OCI-LY7 (cell line): Measurements from ENCODE around the gene MYOCOS. TPM values are rescaled to one million over a fixed set of nuclear protein-coding genes. Genes with fewer than 3 reads are reported as not detected.

Experiments
- BruUV-seq: library from RNA; stranded (reverse); fragments of 400-500 nt; replicated peaks from 2 replicates; lab custom pipeline; 2021; lab: Mats Ljungman, UMichigan
- CTCF ChIA-PET: fragments of 300-600 bp; sonication (Branson Sonifier 250); formaldehyde crosslinking; loops from one replicate; lab custom pipeline; 2022; ENCODE audit warnings: antibody characterized with exemption; ENCODE audit not compliant: unreplicated experiment; lab: Charles Lee
- POLR2A ChIA-PET: fragments of 300-600 bp; sonication (Branson Sonifier 250); formaldehyde crosslinking; loops from one replicate; lab custom pipeline; 2022; ENCODE audit warnings: antibody characterized with exemption; lab: Charles Lee
- DNase-seq: peaks from one replicate; pipeline ENCODE4 v3.0.0-alpha.2; 2015; ENCODE audit warnings: low spot score
- H2AFZ ChIP-seq: fragments of 200-600 bp; sonication (generic), shearing (Covaris generic); 2 replicates; pipeline ENCODE4 v1.6.1; 2014; ENCODE audit warnings: mild to moderate bottlenecking, antibody characterized with exemption, low read length, moderate library complexity
- H3K27ac ChIP-seq: fragments of 200-600 bp; sonication (generic); 2 replicates; pipeline ENCODE4 v1.5.1; 2014; ENCODE audit warnings: mixed run types, low read depth, mild to moderate bottlenecking, moderate library complexity, low read length, inconsistent platforms; ENCODE audit not compliant: poor library complexity, severe bottlenecking
- H3K36me3 ChIP-seq: fragments of 200-600 bp; sonication (generic); 2 replicates; pipeline ENCODE4 v1.6.1; 2014; ENCODE audit warnings: mild to moderate bottlenecking, antibody characterized with exemption, low read length, moderate library complexity, mixed read lengths; ENCODE audit not compliant: insufficient read depth
- H3K4me1 ChIP-seq: fragments of 200-600 bp; sonication (generic); 2 replicates; pipeline ENCODE4 v1.5.1; 2014; ENCODE audit warnings: mild to moderate bottlenecking, low read length; ENCODE audit not compliant: insufficient read depth, poor library complexity, severe bottlenecking
- H3K4me2 ChIP-seq: fragments of 200-600 bp; sonication (generic); 2 replicates; pipeline ENCODE4 v1.6.1; 2014; ENCODE audit warnings: mild to moderate bottlenecking, low read length
- H3K4me3 ChIP-seq: fragments of 200-600 bp; sonication (generic); 2 replicates; pipeline ENCODE4 v1.5.1; 2014; ENCODE audit warnings: mild to moderate bottlenecking, low read depth, low read length; ENCODE audit not compliant: poor library complexity, severe bottlenecking
- H3K79me2 ChIP-seq: fragments of 200-600 bp; sonication (generic); 2 replicates; pipeline ENCODE4 v1.6.1; 2016; ENCODE audit warnings: low read depth, mild to moderate bottlenecking, low read length, moderate library complexity, mixed read lengths; ENCODE audit not compliant: insufficient read depth
- H3K9me2 ChIP-seq: fragments of 200-600 bp; sonication (generic); 2 replicates; pipeline ENCODE4 v1.6.1; 2016; ENCODE audit warnings: mild to moderate bottlenecking, low read length, mixed read lengths; ENCODE audit not compliant: insufficient read depth
- H3K9me3 ChIP-seq: fragments of 200-600 bp; sonication (generic); 2 replicates; pipeline ENCODE4 v1.6.1; 2014; ENCODE audit warnings: mild to moderate bottlenecking, mixed run types, low read length, mixed read lengths
- H4K20me1 ChIP-seq: fragments of 200-600 bp; sonication (generic); 2 replicates; pipeline ENCODE4 v1.6.1; 2014; ENCODE audit warnings: mild to moderate bottlenecking, antibody characterized with exemption, low read length, moderate library complexity, mixed read lengths; ENCODE audit not compliant: insufficient read depth
- EZH2phosphoT487 ChIP-seq: fragments of 200-600 bp; sonication (generic); IDR thresholded peaks from 2 replicates; pipeline ENCODE4 v1.6.1; 2018; ENCODE audit warnings: low read depth, borderline replicate concordance, mild to moderate bottlenecking, mixed run types, antibody characterized with exemption, low read length, moderate library complexity, mixed read lengths
- intact Hi-C: fragments of 100-400 bp; cut with micrococcal nuclease; formaldehyde crosslinking; loops from one replicate; pipeline ENCODE4 v1.10.0; 2022; ENCODE audit not compliant: unreplicated experiment
- total RNA-seq, 2 experiments: library from RNA; depleted of rRNA in 1 of 2; stranded (reverse); fragments of >200 nt in 1 of 2; shearing (Covaris generic) in 1 of 2; gene quantifications; 2 replicates each; pipeline ENCODE4 v1.2.3, GENCODE V29; 2014 to 2022
- TF ChIP-seq, protein P1 (sequence below): fragments of 200-600 bp; sonication (generic); conservative IDR thresholded peaks from 2 replicates; pipeline ENCODE4 v1.5.1; 2014; ENCODE audit warnings: mild to moderate bottlenecking, antibody characterized with exemption, low read length, moderate library complexity, mixed read lengths

Gene MYOCOS
- total RNA-seq, 2 experiments from 2014 or later: 0.16 to 0.21 TPM

- Histone ChIP-seq H3K4me1 (no peaks in the 10 kb centered on the region), H2AFZ (no peak overlapping the region; the same call in 1 of the 2 replicates), H3K79me2 (no peaks in the 10 kb centered on the region), H3K4me3 (no peak overlapping the region), H3K27ac (no peak overlapping the region), H3K9me3 (no peaks in the 10 kb centered on the region), H3K4me2 (no peak overlapping the region), H4K20me1 (no peaks in the 10 kb centered on the region), H3K36me3 (no peaks in the 10 kb centered on the region), H3K9me2 (no peaks in the 10 kb centered on the region)
- CTCF ChIA-PET: interaction anchor here (0.6 to 1.1 kb wide), 6 partner anchors 10 to 341 kb away, joined by 3 to 4 read pairs (median 3); partner anchors contain the start of genes DNM3 and PRRC2C
- TF ChIP-seq, protein P1, sequence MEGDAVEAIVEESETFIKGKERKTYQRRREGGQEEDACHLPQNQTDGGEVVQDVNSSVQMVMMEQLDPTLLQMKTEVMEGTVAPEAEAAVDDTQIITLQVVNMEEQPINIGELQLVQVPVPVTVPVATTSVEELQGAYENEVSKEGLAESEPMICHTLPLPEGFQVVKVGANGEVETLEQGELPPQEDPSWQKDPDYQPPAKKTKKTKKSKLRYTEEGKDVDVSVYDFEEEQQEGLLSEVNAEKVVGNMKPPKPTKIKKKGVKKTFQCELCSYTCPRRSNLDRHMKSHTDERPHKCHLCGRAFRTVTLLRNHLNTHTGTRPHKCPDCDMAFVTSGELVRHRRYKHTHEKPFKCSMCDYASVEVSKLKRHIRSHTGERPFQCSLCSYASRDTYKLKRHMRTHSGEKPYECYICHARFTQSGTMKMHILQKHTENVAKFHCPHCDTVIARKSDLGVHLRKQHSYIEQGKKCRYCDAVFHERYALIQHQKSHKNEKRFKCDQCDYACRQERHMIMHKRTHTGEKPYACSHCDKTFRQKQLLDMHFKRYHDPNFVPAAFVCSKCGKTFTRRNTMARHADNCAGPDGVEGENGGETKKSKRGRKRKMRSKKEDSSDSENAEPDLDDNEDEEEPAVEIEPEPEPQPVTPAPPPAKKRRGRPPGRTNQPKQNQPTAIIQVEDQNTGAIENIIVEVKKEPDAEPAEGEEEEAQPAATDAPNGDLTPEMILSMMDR: peak; percentile 86
- TF ChIP-seq EZH2phosphoT487: no peak
- intact Hi-C loops: loop anchor here (1.0 to 5.0 kb wide), 3 partner anchors 137 to 340 kb away; partner anchors contain the start of gene METTL13
- no TSS peak for BruUV-seq
- POLR2A ChIA-PET: interaction anchor here (0.5 to 1.4 kb wide), 7 partner anchors 12 to 984 kb away, joined by 3 to 4 read pairs (median 3); no protein-coding TSS in a partner anchor
- DNase-seq: peak; percentile 80
These were observed 22.9 kb downstream of the MYOCOS start for GRCh38 chr1:171644805-171645483.

- no peaks in the 10 kb centered on the region for H3K9me3 ChIP-seq
- H3K79me2 ChIP-seq: no peaks in the 10 kb centered on the region
- H2AFZ ChIP-seq: no peak overlapping the region; the same call in 1 of the 2 replicates
- intact Hi-C loops: loop anchor here (1.0 to 5.0 kb wide), 3 partner anchors 137 to 340 kb away; partner anchors contain the start of gene METTL13
- CTCF ChIA-PET: interaction anchor here (1.1 kb wide), 1 partner anchor 196 kb away, joined by 3 read pairs; the partner anchor contains the start of gene DNM3
- H3K36me3 ChIP-seq: no peaks in the 10 kb centered on the region
- no peaks in the 10 kb centered on the region for H4K20me1 ChIP-seq
- TF ChIP-seq EZH2phosphoT487: no peak
- TF ChIP-seq, protein P1: no peak
- POLR2A ChIA-PET: interaction anchor here (1.0 to 1.4 kb wide), 3 partner anchors 11 to 98 kb away, joined by 3 read pairs; no protein-coding TSS in a partner anchor
- no peaks in the 10 kb centered on the region for H3K4me1 ChIP-seq
- H3K4me3 ChIP-seq: no peak overlapping the region
- H3K27ac ChIP-seq: no peak overlapping the region
- H3K4me2 ChIP-seq: no peak overlapping the region
- DNase-seq: no peak
- H3K9me2 ChIP-seq: no peaks in the 10 kb centered on the region
- no TSS peak for BruUV-seq
These were observed 23.7 kb downstream of the MYOCOS start for GRCh38 chr1:171645553-171646248.
